Loucy (cell line): Measurements from ENCODE around the gene LSR.

Source experiments
- EZH2phosphoT487 ChIP-seq: fragments of 200-600 bp; IDR thresholded peaks from 2 replicates; pipeline ENCODE4 v1.6.1; 2018; ENCODE audit warnings: antibody characterized with exemption, mild to moderate bottlenecking, moderate library complexity, borderline replicate concordance
- TF ChIP-seq, protein P1 (sequence below): fragments of 200-600 bp; sonication (generic); conservative IDR thresholded peaks from 2 replicates; pipeline ENCODE4 v1.5.1; 2014; ENCODE audit warnings: mild to moderate bottlenecking, antibody characterized with exemption, low read length

DNA sequence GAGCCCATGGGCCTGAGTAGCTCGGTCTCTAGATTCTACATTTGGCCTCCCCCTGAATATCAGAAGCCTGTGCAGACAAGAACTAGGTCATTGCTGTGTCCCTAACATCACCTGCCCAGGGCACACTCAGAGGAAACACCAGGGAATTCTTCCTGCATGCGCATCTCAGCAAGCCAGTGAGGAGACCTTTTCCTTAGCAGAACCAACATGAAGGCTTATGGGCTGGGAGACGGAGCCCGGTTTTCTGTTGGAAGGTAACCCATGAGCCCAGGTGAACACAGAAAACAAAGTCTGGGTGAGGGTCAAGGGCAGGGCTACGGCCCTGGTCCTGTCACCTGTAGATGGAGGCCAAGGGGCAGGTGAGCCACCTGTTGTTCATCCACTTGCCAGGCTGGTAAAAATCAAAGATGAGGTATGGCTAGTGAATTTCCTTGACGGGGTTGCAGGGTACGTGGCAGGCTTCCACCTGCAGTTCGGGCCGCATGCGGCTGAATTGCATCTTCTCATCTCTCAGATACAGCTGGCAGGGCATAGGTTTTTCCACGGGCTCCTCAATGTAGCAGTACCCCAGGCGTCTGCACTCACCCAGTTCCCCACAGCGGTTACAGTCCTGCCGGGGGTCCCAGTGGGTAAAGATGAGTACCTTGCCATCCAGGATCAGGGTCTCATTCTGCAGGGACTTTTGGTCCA, 16.7 kb upstream of the LSR start:
- TF ChIP-seq, protein P1, sequence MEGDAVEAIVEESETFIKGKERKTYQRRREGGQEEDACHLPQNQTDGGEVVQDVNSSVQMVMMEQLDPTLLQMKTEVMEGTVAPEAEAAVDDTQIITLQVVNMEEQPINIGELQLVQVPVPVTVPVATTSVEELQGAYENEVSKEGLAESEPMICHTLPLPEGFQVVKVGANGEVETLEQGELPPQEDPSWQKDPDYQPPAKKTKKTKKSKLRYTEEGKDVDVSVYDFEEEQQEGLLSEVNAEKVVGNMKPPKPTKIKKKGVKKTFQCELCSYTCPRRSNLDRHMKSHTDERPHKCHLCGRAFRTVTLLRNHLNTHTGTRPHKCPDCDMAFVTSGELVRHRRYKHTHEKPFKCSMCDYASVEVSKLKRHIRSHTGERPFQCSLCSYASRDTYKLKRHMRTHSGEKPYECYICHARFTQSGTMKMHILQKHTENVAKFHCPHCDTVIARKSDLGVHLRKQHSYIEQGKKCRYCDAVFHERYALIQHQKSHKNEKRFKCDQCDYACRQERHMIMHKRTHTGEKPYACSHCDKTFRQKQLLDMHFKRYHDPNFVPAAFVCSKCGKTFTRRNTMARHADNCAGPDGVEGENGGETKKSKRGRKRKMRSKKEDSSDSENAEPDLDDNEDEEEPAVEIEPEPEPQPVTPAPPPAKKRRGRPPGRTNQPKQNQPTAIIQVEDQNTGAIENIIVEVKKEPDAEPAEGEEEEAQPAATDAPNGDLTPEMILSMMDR, result no peak
- TF ChIP-seq EZH2phosphoT487, result no peak
